Measurements from ENCODE around the gene CEP152. TPM values are rescaled to one million over a fixed set of nuclear protein-coding genes. Genes with fewer than 3 reads are reported as not detected.

The CEP152 gene
- total RNA-seq, 1 experiment from 2014 or later: 31.6 TPM

GRCh38 chr15:48722764-48723661, 87.9 kb downstream of the CEP152 start:
- no peak for DNase-seq (ENCODE audit: low spot score)

GRCh38 chr15:48721061-48721810, 89.6 kb downstream of the CEP152 start:
- no peaks in the 10 kb centered on the region for H3K4me1 ChIP-seq (ENCODE audit: insufficient read depth, low read length, poor library complexity, severe bottlenecking)
- ChIA-PET CTCF (no interaction called here), POLR2A (ENCODE audit: low non-redundant PET) (no interaction called here)
- no peak overlapping the region for H3K4me3 ChIP-seq (ENCODE audit: low read depth, low read length, poor library complexity, severe bottlenecking)
- no TSS peak for BruUV-seq (replicated peaks)
- intact Hi-C loops (cut with micrococcal nuclease; ENCODE audit: unreplicated experiment): no loop called here
- peaks cover under 1% of the 10 kb centered on the region for H3K9me3 ChIP-seq (ENCODE audit: low read depth, low read length, poor library complexity, severe bottlenecking)
- DNase-seq (ENCODE audit: low spot score): no peak
- no peaks in the 10 kb centered on the region for H3K27me3 ChIP-seq (replicated peaks; ENCODE audit: insufficient read depth, low read depth, low read length, poor library complexity)
- TF ChIP-seq CTCF (conservative IDR thresholded peaks at IDR 0.05; ENCODE audit: low read depth, low read length) (no peak), EZH2 (IDR thresholded peaks at IDR 0.05; ENCODE audit: borderline replicate concordance, low read depth, low read length, poor library complexity, severe bottlenecking) (no peak)
- no peak overlapping the region for H3K27ac ChIP-seq (ENCODE audit: low read depth, low read length, poor library complexity, severe bottlenecking)
- no peaks in the 10 kb centered on the region for H3K36me3 ChIP-seq (ENCODE audit: insufficient read depth, low read length, poor library complexity, severe bottlenecking)

More at GRCh38 chr15:48722764-48723661, 87.9 kb downstream of the CEP152 start:
- Histone ChIP-seq H3K27me3 (replicated peaks; ENCODE audit: insufficient read depth, low read depth, low read length, poor library complexity) (no peaks in the 10 kb centered on the region), H3K27ac (ENCODE audit: low read depth, low read length, poor library complexity, severe bottlenecking) (no peak overlapping the region), H3K4me3 (ENCODE audit: low read depth, low read length, poor library complexity, severe bottlenecking) (no peak overlapping the region), H3K36me3 (ENCODE audit: insufficient read depth, low read length, poor library complexity, severe bottlenecking) (no peaks in the 10 kb centered on the region), H3K4me1 (ENCODE audit: insufficient read depth, low read length, poor library complexity, severe bottlenecking) (no peaks in the 10 kb centered on the region), H3K9me3 (ENCODE audit: low read depth, low read length, poor library complexity, severe bottlenecking) (no peaks in the 10 kb centered on the region)
- POLR2A ChIA-PET (ENCODE audit: low non-redundant PET): no interaction called here
- TF ChIP-seq CTCF (conservative IDR thresholded peaks at IDR 0.05; ENCODE audit: low read depth, low read length) (no peak), EZH2 (IDR thresholded peaks at IDR 0.05; ENCODE audit: borderline replicate concordance, low read depth, low read length, poor library complexity, severe bottlenecking) (no peak)
- intact Hi-C loops (cut with micrococcal nuclease; ENCODE audit: unreplicated experiment): no loop called here
- CTCF ChIA-PET: no interaction called here
- no TSS peak for BruUV-seq (replicated peaks)

GRCh38 chr15:48720646-48721045, 90.2 kb downstream of the CEP152 start:
- BruUV-seq (replicated peaks): no TSS peak

More at GRCh38 chr15:48720646-48721045, 90.2 kb downstream of the CEP152 start:
- H3K4me3 ChIP-seq (ENCODE audit: low read depth, low read length, poor library complexity, severe bottlenecking): no peak overlapping the region
- no peak for DNase-seq (ENCODE audit: low spot score)
- no peaks in the 10 kb centered on the region for H3K27me3 ChIP-seq (replicated peaks; ENCODE audit: insufficient read depth, low read depth, low read length, poor library complexity)
- CTCF ChIA-PET: no interaction called here
- TF ChIP-seq EZH2 (IDR thresholded peaks at IDR 0.05; ENCODE audit: borderline replicate concordance, low read depth, low read length, poor library complexity, severe bottlenecking) (no peak), CTCF (conservative IDR thresholded peaks at IDR 0.05; ENCODE audit: low read depth, low read length) (no peak)
- H3K27ac ChIP-seq (ENCODE audit: low read depth, low read length, poor library complexity, severe bottlenecking): no peak overlapping the region
- H3K4me1 ChIP-seq (ENCODE audit: insufficient read depth, low read length, poor library complexity, severe bottlenecking): no peaks in the 10 kb centered on the region
- H3K9me3 ChIP-seq (ENCODE audit: low read depth, low read length, poor library complexity, severe bottlenecking): peaks cover 6% of the 10 kb centered on the region
- intact Hi-C loops (cut with micrococcal nuclease; ENCODE audit: unreplicated experiment): no loop called here
- H3K36me3 ChIP-seq (ENCODE audit: insufficient read depth, low read length, poor library complexity, severe bottlenecking): no peaks in the 10 kb centered on the region
- POLR2A ChIA-PET (ENCODE audit: low non-redundant PET): no interaction called here
